HCT116 (cell line): Measurements from ENCODE around the gene OR13A1.

Experiments
- CEBPB ChIP-seq: IDR thresholded peaks from 2 replicates; pipeline ENCODE4 v1.6.1; 2012; ENCODE audit warnings: low read depth
- EZH2 ChIP-seq: fragments of 200-600 bp; sonication (generic); IDR thresholded peaks from 2 replicates; pipeline ENCODE4 v1.6.1; 2017; ENCODE audit warnings: antibody characterized with exemption, mixed run types
- EZH2phosphoT487 ChIP-seq: fragments of 200-600 bp; IDR thresholded peaks from 2 replicates; pipeline ENCODE4 v1.6.1; 2018; ENCODE audit warnings: antibody characterized with exemption, borderline replicate concordance
- MAX ChIP-seq: IDR thresholded peaks from 2 replicates; pipeline ENCODE4 v1.6.1; 2012
- POLR2A ChIP-seq: IDR thresholded peaks from 2 replicates; pipeline ENCODE4 v1.7.0; 2011; ENCODE audit warnings: borderline replicate concordance; ENCODE audit not compliant: insufficient read depth, insufficient read length; ENCODE audit errors: extremely low read depth
- POLR2AphosphoS5 ChIP-seq: IDR thresholded peaks from 2 replicates; pipeline ENCODE4 v1.6.1; 2011; ENCODE audit warnings: mild to moderate bottlenecking, low read depth, low read length, moderate library complexity
- ZNF274 ChIP-seq: fragments of 200-500 bp; sonication (Bioruptor generic); IDR thresholded peaks from 2 replicates; pipeline ENCODE4 v1.6.1; 2014; ENCODE audit warnings: mild to moderate bottlenecking, low read depth, low read length, inconsistent platforms
- TF ChIP-seq, protein P1 (sequence below), 3 experiments: fragments of 200-600 bp in 1 of 3; sonication (generic) in 1 of 3; IDR thresholded peaks in 2 of 3; conservative IDR thresholded peaks in 1 of 3; 2 replicates each; pipeline ENCODE4 v1.5.1; 2012 to 2017; ENCODE audit warnings: low read depth in 2 of 3, low read length in 2 of 3, antibody characterized with exemption in 1 of 3, borderline replicate concordance in 1 of 3, control low read depth in 1 of 3, mild to moderate bottlenecking in 1 of 3, mixed read lengths in 1 of 3, mixed run types in 1 of 3, moderate library complexity in 1 of 3; ENCODE audit not compliant: insufficient read depth in 1 of 3

DNA sequence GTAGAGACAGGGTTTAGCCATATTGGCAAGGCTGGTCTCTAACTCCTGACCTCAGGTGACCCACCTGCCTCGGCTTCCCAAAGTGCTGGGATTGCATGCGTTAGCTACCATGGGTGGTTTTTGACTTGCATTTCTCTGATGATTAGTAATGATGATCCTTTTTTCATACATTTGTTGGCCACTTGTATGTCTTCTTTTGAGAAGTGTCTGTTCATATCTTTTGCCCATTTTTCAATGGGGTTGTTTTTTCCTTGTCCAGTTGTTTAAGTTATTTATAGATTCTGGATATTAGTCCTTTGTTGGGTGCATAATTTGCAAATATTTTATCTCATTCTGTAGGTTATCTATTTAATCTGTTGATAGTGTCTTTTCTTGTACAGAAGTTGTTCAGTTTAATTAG lies 4.3 kb upstream of the OR13A1 start:
- no peak for TF ChIP-seq ZNF274
- TF ChIP-seq, protein P1, sequence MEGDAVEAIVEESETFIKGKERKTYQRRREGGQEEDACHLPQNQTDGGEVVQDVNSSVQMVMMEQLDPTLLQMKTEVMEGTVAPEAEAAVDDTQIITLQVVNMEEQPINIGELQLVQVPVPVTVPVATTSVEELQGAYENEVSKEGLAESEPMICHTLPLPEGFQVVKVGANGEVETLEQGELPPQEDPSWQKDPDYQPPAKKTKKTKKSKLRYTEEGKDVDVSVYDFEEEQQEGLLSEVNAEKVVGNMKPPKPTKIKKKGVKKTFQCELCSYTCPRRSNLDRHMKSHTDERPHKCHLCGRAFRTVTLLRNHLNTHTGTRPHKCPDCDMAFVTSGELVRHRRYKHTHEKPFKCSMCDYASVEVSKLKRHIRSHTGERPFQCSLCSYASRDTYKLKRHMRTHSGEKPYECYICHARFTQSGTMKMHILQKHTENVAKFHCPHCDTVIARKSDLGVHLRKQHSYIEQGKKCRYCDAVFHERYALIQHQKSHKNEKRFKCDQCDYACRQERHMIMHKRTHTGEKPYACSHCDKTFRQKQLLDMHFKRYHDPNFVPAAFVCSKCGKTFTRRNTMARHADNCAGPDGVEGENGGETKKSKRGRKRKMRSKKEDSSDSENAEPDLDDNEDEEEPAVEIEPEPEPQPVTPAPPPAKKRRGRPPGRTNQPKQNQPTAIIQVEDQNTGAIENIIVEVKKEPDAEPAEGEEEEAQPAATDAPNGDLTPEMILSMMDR (IDR thresholded peaks at IDR 0.05 in 2 of 3, conservative IDR thresholded peaks at IDR 0.05 in 1 of 3; ENCODE audit: borderline replicate concordance in 1 of 3, insufficient read depth in 1 of 3, low read depth in 2 of 3, low read length in 2 of 3): no peak
- TF ChIP-seq POLR2A: no peak
- TF ChIP-seq EZH2phosphoT487: no peak
- no peak for TF ChIP-seq EZH2
- no peak for TF ChIP-seq POLR2AphosphoS5
- no peak for TF ChIP-seq CEBPB
- no peak for TF ChIP-seq MAX
